ENCODE data around the gene ZDHHC7. TPM values are rescaled to one million over a fixed set of nuclear protein-coding genes. Genes with fewer than 3 reads are reported as not detected.

The ZDHHC7 gene
- total RNA-seq, 1 donor from 2014 or later = 59.2 TPM

DNA sequence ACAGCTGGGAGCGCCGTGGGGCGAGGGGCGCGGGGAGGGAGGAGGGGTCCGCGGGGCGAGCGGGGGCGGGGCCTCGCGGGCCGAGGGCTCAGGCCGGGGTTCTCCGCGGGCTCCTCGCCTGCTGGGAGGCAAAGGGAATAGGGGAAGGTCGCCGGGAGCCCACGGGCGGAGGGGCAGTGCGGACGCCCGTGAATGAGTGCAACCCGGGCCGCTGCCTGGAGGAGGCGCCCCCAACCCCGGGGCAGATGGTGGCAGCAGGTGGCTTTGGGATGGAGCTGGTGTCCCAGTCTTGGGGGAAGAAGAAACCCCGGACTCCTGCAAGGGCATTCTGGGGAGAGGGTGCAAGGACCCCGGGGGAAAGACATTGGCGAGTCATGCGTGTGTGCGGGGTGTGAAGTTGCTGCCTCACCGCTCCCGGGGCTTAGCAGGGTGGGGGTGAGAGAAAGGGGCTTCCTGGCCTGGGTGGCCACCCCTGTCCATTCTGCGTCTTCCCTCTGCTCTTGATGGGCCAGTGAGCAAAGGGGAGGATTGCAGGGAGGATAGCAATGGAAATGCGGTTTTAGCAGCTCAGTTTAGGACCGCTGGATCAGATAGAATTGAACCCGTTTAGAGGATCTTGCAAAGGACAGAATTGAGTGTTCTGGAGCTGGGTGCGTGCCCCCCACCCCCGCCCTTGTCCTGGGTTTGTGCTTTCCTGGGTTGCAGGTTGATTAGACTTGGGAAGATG lies 16.8 kb upstream of the ZDHHC7 start:
- peaks cover 2% of the 10 kb centered on the region for H3K36me3 Mint-ChIP-seq (ENCODE audit: low read depth, unreplicated experiment)
- peak overlapping the region; percentile 61 for H3K27ac ChIP-seq (ENCODE audit: low read depth, low read length)
- peaks cover 5% of the 10 kb centered on the region for H3K79me2 ChIP-seq (ENCODE audit: insufficient read depth, low read length)
- FAIRE-seq = no peak
- H3K9ac ChIP-seq (ENCODE audit: low read length) = peak overlapping the region; percentile 90
- H3K27ac Mint-ChIP-seq (ENCODE audit: unreplicated experiment) = peak overlapping the region; percentile 72
- no peaks in the 10 kb centered on the region for H3K27me3 ChIP-seq (ENCODE audit: insufficient read depth, low read length)
- peaks cover 17% of the 10 kb centered on the region for H3K4me1 Mint-ChIP-seq (ENCODE audit: low read depth, unreplicated experiment)
- DNase-seq (ENCODE audit: low read depth) = no peak
- H3K4me2 ChIP-seq (ENCODE audit: low read length) = peak overlapping the region; percentile 97
- peaks cover 17% of the 10 kb centered on the region for H4K20me1 ChIP-seq (ENCODE audit: insufficient read depth, low read length)
- TF ChIP-seq EZH2 (IDR thresholded peaks at IDR 0.05; ENCODE audit: insufficient read depth, low read length) = no peak
- TF ChIP-seq, protein P1, sequence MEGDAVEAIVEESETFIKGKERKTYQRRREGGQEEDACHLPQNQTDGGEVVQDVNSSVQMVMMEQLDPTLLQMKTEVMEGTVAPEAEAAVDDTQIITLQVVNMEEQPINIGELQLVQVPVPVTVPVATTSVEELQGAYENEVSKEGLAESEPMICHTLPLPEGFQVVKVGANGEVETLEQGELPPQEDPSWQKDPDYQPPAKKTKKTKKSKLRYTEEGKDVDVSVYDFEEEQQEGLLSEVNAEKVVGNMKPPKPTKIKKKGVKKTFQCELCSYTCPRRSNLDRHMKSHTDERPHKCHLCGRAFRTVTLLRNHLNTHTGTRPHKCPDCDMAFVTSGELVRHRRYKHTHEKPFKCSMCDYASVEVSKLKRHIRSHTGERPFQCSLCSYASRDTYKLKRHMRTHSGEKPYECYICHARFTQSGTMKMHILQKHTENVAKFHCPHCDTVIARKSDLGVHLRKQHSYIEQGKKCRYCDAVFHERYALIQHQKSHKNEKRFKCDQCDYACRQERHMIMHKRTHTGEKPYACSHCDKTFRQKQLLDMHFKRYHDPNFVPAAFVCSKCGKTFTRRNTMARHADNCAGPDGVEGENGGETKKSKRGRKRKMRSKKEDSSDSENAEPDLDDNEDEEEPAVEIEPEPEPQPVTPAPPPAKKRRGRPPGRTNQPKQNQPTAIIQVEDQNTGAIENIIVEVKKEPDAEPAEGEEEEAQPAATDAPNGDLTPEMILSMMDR (IDR thresholded peaks at IDR 0.05; ENCODE audit: insufficient read depth, low read depth, low read length) = no peak
- H3K4me1 ChIP-seq (ENCODE audit: insufficient read depth, low read length) = peaks cover 19% of the 10 kb centered on the region
- H3K4me3 ChIP-seq (ENCODE audit: insufficient read depth, low read depth, low read length) = peak overlapping the region; percentile 84
- no peaks in the 10 kb centered on the region for H3K36me3 ChIP-seq (ENCODE audit: insufficient read depth, low read length)
- H3K4me3 Mint-ChIP-seq (ENCODE audit: unreplicated experiment) = peak overlapping the region; percentile 74
- H2AFZ ChIP-seq (ENCODE audit: low read depth, low read length) = peak overlapping the region; percentile 73
- no peaks in the 10 kb centered on the region for H3K9me3 ChIP-seq (ENCODE audit: insufficient read depth, low read depth, low read length)
- peaks cover 4% of the 10 kb centered on the region for H3K27me3 Mint-ChIP-seq (ENCODE audit: low read depth, unreplicated experiment)
- no peaks in the 10 kb centered on the region for H3K9me3 Mint-ChIP-seq (ENCODE audit: unreplicated experiment)

- no peaks in the 10 kb centered on the region for H3K9me3 Mint-ChIP-seq (ENCODE audit: unreplicated experiment)
- Histone ChIP-seq H3K9ac (ENCODE audit: low read length) (peak within 1 kb of the TSS; percentile 90), H3K4me3 (ENCODE audit: insufficient read depth, low read depth, low read length) (peak within 1 kb of the TSS; percentile 84), H4K20me1 (ENCODE audit: insufficient read depth, low read length) (peaks cover 17% of the 10 kb centered on the region), H3K27me3 (ENCODE audit: insufficient read depth, low read length) (no peaks in the 10 kb centered on the region), H3K27ac (ENCODE audit: low read depth, low read length) (peak within 1 kb of the TSS; percentile 78), H3K9me3 (ENCODE audit: insufficient read depth, low read depth, low read length) (no peaks in the 10 kb centered on the region), H3K79me2 (ENCODE audit: insufficient read depth, low read length) (peaks cover 5% of the 10 kb centered on the region), H2AFZ (ENCODE audit: low read depth, low read length) (peak within 1 kb of the TSS; percentile 98), H3K4me2 (ENCODE audit: low read length) (peak within 1 kb of the TSS; percentile 97), H3K4me1 (ENCODE audit: insufficient read depth, low read length) (peaks cover 19% of the 10 kb centered on the region), H3K36me3 (ENCODE audit: insufficient read depth, low read length) (no peaks in the 10 kb centered on the region)
- peaks cover 2% of the 10 kb centered on the region for H3K36me3 Mint-ChIP-seq (ENCODE audit: low read depth, unreplicated experiment)
- peaks cover 17% of the 10 kb centered on the region for H3K4me1 Mint-ChIP-seq (ENCODE audit: low read depth, unreplicated experiment)
- H3K27me3 Mint-ChIP-seq (ENCODE audit: low read depth, unreplicated experiment) = peaks cover 4% of the 10 kb centered on the region
- peak within 1 kb of the TSS; percentile 88 for H3K4me3 Mint-ChIP-seq (ENCODE audit: unreplicated experiment)
- DNase-seq (ENCODE audit: low read depth) (peak; percentile 65), FAIRE-seq (no peak)
- peak within 1 kb of the TSS; percentile 80 for H3K27ac Mint-ChIP-seq (ENCODE audit: unreplicated experiment)
- no peak for TF ChIP-seq EZH2 (IDR thresholded peaks at IDR 0.05; ENCODE audit: insufficient read depth, low read length)
- TF ChIP-seq, protein P1 (IDR thresholded peaks at IDR 0.05; ENCODE audit: insufficient read depth, low read depth, low read length) = no peak
Observed at GRCh38 chr16:85027349-85027957, 16.1 kb upstream of the ZDHHC7 start, which contains the start of gene KIAA0513. Gene KIAA0513, plus strand, starts transcription at chr16:85027795. Its CDS starts 39,277 bp downstream, at chr16:85067072.

Data from astrocyte (in vitro differentiated cells and primary cell).